Keratinocyte (primary cell): ENCODE data around the gene RFX2. TPM values are rescaled to one million over a fixed set of nuclear protein-coding genes. Genes with fewer than 3 reads are reported as not detected.

Experiments used
- DNase-seq: peaks from one replicate; pipeline ENCODE4 v3.0.0-alpha.2; 2011; ENCODE audit warnings: low read depth, missing footprints, low spot score
- FAIRE-seq: peaks from 2 replicates; lab custom pipeline; 2011; peaks lifted over from hg19 to GRCh38; lab: Jason Lieb, UNC
- H2AFZ ChIP-seq: 2 replicates; pipeline ENCODE4 v1.6.0; 2012; ENCODE audit warnings: low read length, control low read depth, inconsistent platforms; ENCODE audit not compliant: control insufficient read depth
- H3K27ac ChIP-seq: 2 replicates; pipeline ENCODE4 v1.5.1; 2011; ENCODE audit warnings: low read length; ENCODE audit not compliant: control insufficient read depth, insufficient read depth
- H3K27me3 ChIP-seq: 3 replicates; pipeline ENCODE4 v1.6.0; 2011; ENCODE audit warnings: low read length; ENCODE audit not compliant: control insufficient read depth, insufficient read depth; ENCODE audit errors: extremely low read depth
- H3K36me3 ChIP-seq, 2 experiments: 2 replicates in 1 of 2; 3 replicates in 1 of 2; pipeline ENCODE4 v1.5.1; 2011; ENCODE audit warnings: low read length in 2 of 2, mild to moderate bottlenecking in 1 of 2; ENCODE audit not compliant: control insufficient read depth in 2 of 2, insufficient read depth in 2 of 2; ENCODE audit errors: extremely low read depth in 1 of 2
- H3K4me1 ChIP-seq: 3 replicates; pipeline ENCODE4 v1.5.1; 2011; ENCODE audit warnings: low read length; ENCODE audit not compliant: control insufficient read depth, insufficient read depth; ENCODE audit errors: extremely low read depth
- H3K4me2 ChIP-seq: 3 replicates; pipeline ENCODE4 v1.6.0; 2011; ENCODE audit warnings: low read depth, low read length; ENCODE audit not compliant: control insufficient read depth, insufficient read depth; ENCODE audit errors: extremely low read depth
- H3K4me3 ChIP-seq, 3 experiments: fragments of 200-600 bp in 1 of 3; sonication (generic) in 1 of 3; 2 replicates in 2 of 3; 3 replicates in 1 of 3; pipeline ENCODE4 v1.5.1; 2011 to 2016; ENCODE audit warnings: low read length in 3 of 3, mild to moderate bottlenecking in 3 of 3, control low read depth in 2 of 3, inconsistent platforms in 1 of 3, low read depth in 1 of 3, mixed read lengths in 1 of 3, mixed run types in 1 of 3, moderate library complexity in 1 of 3; ENCODE audit not compliant: control insufficient read depth in 2 of 3, insufficient read depth in 2 of 3; ENCODE audit errors: extremely low read depth in 1 of 3
- H3K79me2 ChIP-seq: 2 replicates; pipeline ENCODE4 v1.6.0; 2012; ENCODE audit warnings: low read length; ENCODE audit not compliant: control insufficient read depth, insufficient read depth
- H3K9ac ChIP-seq: 3 replicates; pipeline ENCODE4 v1.6.0; 2011; ENCODE audit warnings: low read length; ENCODE audit not compliant: control insufficient read depth, insufficient read depth; ENCODE audit errors: extremely low read depth
- H3K9me1 ChIP-seq: 3 replicates; pipeline ENCODE4 v1.6.0; 2011; ENCODE audit warnings: low read length; ENCODE audit not compliant: control insufficient read depth, insufficient read depth; ENCODE audit errors: extremely low read depth
- H3K9me3 ChIP-seq: 2 replicates; pipeline ENCODE4 v1.5.1; 2012; ENCODE audit warnings: low read depth, low read length; ENCODE audit not compliant: control insufficient read depth
- H4K20me1 ChIP-seq: 3 replicates; pipeline ENCODE4 v1.6.0; 2011; ENCODE audit warnings: low read length; ENCODE audit not compliant: control insufficient read depth, insufficient read depth; ENCODE audit errors: extremely low read depth
- EZH2 ChIP-seq: IDR thresholded peaks from one replicate; pipeline ENCODE4 v1.6.1; 2012; ENCODE audit warnings: inconsistent platforms, mild to moderate bottlenecking, low read length, moderate library complexity
- dilution Hi-C: fragments of 300-500 bp; cut with MboI; formaldehyde crosslinking; loops from one replicate; pipeline ENCODE4 v1.7.0; 2020; ENCODE audit warnings: low sequenced_read_pairs; ENCODE audit not compliant: extremely low pct_ligation_motif_present
- polyA plus RNA-seq, 5 experiments: library from polyadenylated mRNA; depleted of rRNA in 3 of 5; stranded (reverse) in 3 of 5; stranded (forward) in 1 of 5; unstranded in 1 of 5; fragments of >200 nt; gene quantifications; 1 replicate in 1 of 5; 2 replicates in 3 of 5; 3 replicates in 1 of 5; pipeline versions ENCODE4 v1.2.1 to v1.2.3, GENCODE V29; 2011 to 2012; ENCODE audit warnings: missing spikeins in 2 of 5, low read depth in 1 of 5, low replicate concordance in 1 of 5
- TF ChIP-seq, protein P1 (sequence below), 3 experiments: IDR thresholded peaks in 1 of 3; conservative IDR thresholded peaks in 1 of 3; optimal IDR thresholded peaks in 1 of 3; 2 replicates in 2 of 3; 3 replicates in 1 of 3; pipeline versions ENCODE3 to v1.5.1; 2011; ENCODE audit warnings: low read length in 3 of 3, mild to moderate bottlenecking in 3 of 3, moderate library complexity in 2 of 3, control low read depth in 1 of 3, inconsistent platforms in 1 of 3; ENCODE audit not compliant: insufficient read depth in 2 of 3; ENCODE audit errors: extremely low read depth in 1 of 3

Gene RFX2
- polyA plus RNA-seq, 1 donor (not counting 4 experiments of a cell fraction or from before 2014, with no cell fraction given) = 5.8 TPM

GRCh38 chr19:5990289-5990797, 120.0 kb downstream of the RFX2 start:
- FAIRE-seq = no peak
- H3K79me2 ChIP-seq = no peaks in the 10 kb centered on the region
- dilution Hi-C loops = no loop called here
- no peaks in the 10 kb centered on the region for H3K9me1 ChIP-seq
- no peak overlapping the region for H3K9ac ChIP-seq
- H4K20me1 ChIP-seq = no peaks in the 10 kb centered on the region
- no peaks in the 10 kb centered on the region for H3K9me3 ChIP-seq
- H3K4me3 ChIP-seq = no peak overlapping the region
- H3K27ac ChIP-seq = no peak overlapping the region
- no peak overlapping the region for H3K4me2 ChIP-seq
- no peaks in the 10 kb centered on the region for H3K27me3 ChIP-seq
- DNase-seq = no peak
- peaks cover 0 to 5% of the 10 kb centered on the region in 2 experiments for H3K36me3 ChIP-seq
- peaks cover 9% of the 10 kb centered on the region for H3K4me1 ChIP-seq
- TF ChIP-seq EZH2 = no peak
- TF ChIP-seq, protein P1, sequence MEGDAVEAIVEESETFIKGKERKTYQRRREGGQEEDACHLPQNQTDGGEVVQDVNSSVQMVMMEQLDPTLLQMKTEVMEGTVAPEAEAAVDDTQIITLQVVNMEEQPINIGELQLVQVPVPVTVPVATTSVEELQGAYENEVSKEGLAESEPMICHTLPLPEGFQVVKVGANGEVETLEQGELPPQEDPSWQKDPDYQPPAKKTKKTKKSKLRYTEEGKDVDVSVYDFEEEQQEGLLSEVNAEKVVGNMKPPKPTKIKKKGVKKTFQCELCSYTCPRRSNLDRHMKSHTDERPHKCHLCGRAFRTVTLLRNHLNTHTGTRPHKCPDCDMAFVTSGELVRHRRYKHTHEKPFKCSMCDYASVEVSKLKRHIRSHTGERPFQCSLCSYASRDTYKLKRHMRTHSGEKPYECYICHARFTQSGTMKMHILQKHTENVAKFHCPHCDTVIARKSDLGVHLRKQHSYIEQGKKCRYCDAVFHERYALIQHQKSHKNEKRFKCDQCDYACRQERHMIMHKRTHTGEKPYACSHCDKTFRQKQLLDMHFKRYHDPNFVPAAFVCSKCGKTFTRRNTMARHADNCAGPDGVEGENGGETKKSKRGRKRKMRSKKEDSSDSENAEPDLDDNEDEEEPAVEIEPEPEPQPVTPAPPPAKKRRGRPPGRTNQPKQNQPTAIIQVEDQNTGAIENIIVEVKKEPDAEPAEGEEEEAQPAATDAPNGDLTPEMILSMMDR (optimal IDR thresholded peaks at IDR 0.05 in 1 of 3, IDR thresholded peaks at IDR 0.05 in 1 of 3, conservative IDR thresholded peaks at IDR 0.05 in 1 of 3; ENCODE audit: extremely low read depth in 1 of 3, insufficient read depth in 2 of 3, low read length in 3 of 3) = no peak
- H2AFZ ChIP-seq = no peak overlapping the region

GRCh38 chr19:5989388-5990074, 120.8 kb downstream of the RFX2 start:
- DNase-seq (no peak), FAIRE-seq (no peak)
- no peak overlapping the region for H3K4me3 ChIP-seq
- no peaks in the 10 kb centered on the region for H3K9me3 ChIP-seq
- H3K79me2 ChIP-seq = no peaks in the 10 kb centered on the region
- H3K9me1 ChIP-seq = no peaks in the 10 kb centered on the region
- H3K4me2 ChIP-seq = no peak overlapping the region
- H3K27ac ChIP-seq = no peak overlapping the region
- TF ChIP-seq, protein P1 (optimal IDR thresholded peaks at IDR 0.05 in 1 of 3, IDR thresholded peaks at IDR 0.05 in 1 of 3, conservative IDR thresholded peaks at IDR 0.05 in 1 of 3; ENCODE audit: extremely low read depth in 1 of 3, insufficient read depth in 2 of 3, low read length in 3 of 3) = no peak
- TF ChIP-seq EZH2 = no peak
- H2AFZ ChIP-seq = no peak overlapping the region
- H3K9ac ChIP-seq = no peak overlapping the region
- no peaks in the 10 kb centered on the region for H3K27me3 ChIP-seq
- H3K4me1 ChIP-seq = peaks cover 17% of the 10 kb centered on the region
- H4K20me1 ChIP-seq = no peaks in the 10 kb centered on the region
- dilution Hi-C loops = no loop called here
- H3K36me3 ChIP-seq = peaks cover 0 to 5% of the 10 kb centered on the region in 2 experiments
